H1 (cell line): ENCODE measurements around the gene TP53BP1. TPM values are rescaled to one million over a fixed set of nuclear protein-coding genes. Genes with fewer than 3 reads are reported as not detected.

Source experiments
- CTCF ChIA-PET: fragments of 300-600 bp; sonication (Branson Sonifier 250); formaldehyde crosslinking; loops from one replicate; lab custom pipeline; 2021; ENCODE audit not compliant: partially characterized antibody; lab: Charles Lee
- POLR2A ChIA-PET: fragments of 300-600 bp; sonication (Branson Sonifier 250); formaldehyde crosslinking; loops from one replicate; lab custom pipeline; 2021; ENCODE audit warnings: inconsistent platforms; ENCODE audit not compliant: partially characterized antibody; lab: Charles Lee
- DNase-seq, 2 experiments: peaks; one replicate each; pipeline versions ENCODE4 v3.0.0 to v3.0.0-alpha.2; 2010 to 2022; ENCODE audit warnings: low spot score in 2 of 2, low read depth in 1 of 2, mixed read lengths in 1 of 2
- FAIRE-seq: peaks from 2 replicates; lab custom pipeline; 2011; peaks lifted over from hg19 to GRCh38; lab: Jason Lieb, UNC
- H2AFZ ChIP-seq: 2 replicates; pipeline ENCODE4 v1.8.1; 2012; ENCODE audit warnings: low read length, inconsistent platforms
- H2AK5ac ChIP-seq: 2 replicates; pipeline ENCODE4 v1.6.1; 2013; ENCODE audit warnings: low read depth, low read length
- H2BK120ac ChIP-seq: replicated peaks from 2 replicates; pipeline ENCODE3; 2013; ENCODE audit warnings: low read depth, low read length, inconsistent platforms
- H2BK12ac ChIP-seq: 2 replicates; pipeline ENCODE4 v1.6.1; 2013; ENCODE audit warnings: low read depth, low read length
- H2BK15ac ChIP-seq: 2 replicates; pipeline ENCODE4 v1.6.1; 2013; ENCODE audit warnings: low read length
- H2BK20ac ChIP-seq: 2 replicates; pipeline ENCODE4 v1.6.1; 2013; ENCODE audit warnings: low read length
- H2BK5ac ChIP-seq: 2 replicates; pipeline ENCODE4 v1.6.1; 2013; ENCODE audit warnings: low read depth, low read length
- H3K14ac ChIP-seq: 2 replicates; pipeline ENCODE4 v1.6.1; 2013; ENCODE audit warnings: inconsistent platforms; ENCODE audit not compliant: insufficient read length
- H3K18ac ChIP-seq: 2 replicates; pipeline ENCODE4 v1.6.1; 2013; ENCODE audit warnings: low read length; ENCODE audit errors: extremely low read depth
- H3K23ac ChIP-seq: 2 replicates; pipeline ENCODE4 v1.6.1; 2013; ENCODE audit warnings: inconsistent platforms; ENCODE audit not compliant: insufficient read length
- H3K23me2 ChIP-seq: 2 replicates; pipeline ENCODE4 v1.6.1; 2013; ENCODE audit warnings: low read depth, low read length
- H3K27ac ChIP-seq: 2 replicates; pipeline ENCODE4 v1.6.1; 2011; ENCODE audit warnings: low read depth, low read length, inconsistent platforms
- H3K27me3 ChIP-seq, 4 experiments: replicated peaks in 1 of 4; 1 replicate in 1 of 4; 2 replicates in 3 of 4; pipeline versions ENCODE4 v1.6.1 to v1.8.1; 2011 to 2013; ENCODE audit warnings: low read length in 3 of 4, mild to moderate bottlenecking in 3 of 4, inconsistent platforms in 2 of 4, mixed read lengths in 2 of 4, moderate library complexity in 1 of 4; ENCODE audit not compliant: control insufficient read depth in 3 of 4, insufficient read depth in 3 of 4; ENCODE audit errors: extremely low read depth in 1 of 4
- H3K36me3 ChIP-seq, 4 experiments: 2 replicates each; pipeline versions ENCODE4 v1.6.1 to v1.8.1; 2011 to 2013; ENCODE audit warnings: mild to moderate bottlenecking in 4 of 4, low read length in 3 of 4, moderate library complexity in 2 of 4, control low read depth in 1 of 4, inconsistent platforms in 1 of 4; ENCODE audit not compliant: insufficient read depth in 4 of 4, control insufficient read depth in 2 of 4
- H3K4ac ChIP-seq: replicated peaks from 2 replicates; pipeline ENCODE3; 2013; ENCODE audit warnings: low read length, low read depth, mixed read lengths, inconsistent platforms; ENCODE audit not compliant: insufficient read length
- H3K4me1 ChIP-seq, 4 experiments: replicated peaks in 1 of 4; 1 replicate in 1 of 4; 2 replicates in 3 of 4; pipeline versions ENCODE4 v1.6.1 to v1.8.1; 2011 to 2013; ENCODE audit warnings: low read length in 3 of 4, inconsistent platforms in 2 of 4, mixed read lengths in 1 of 4; ENCODE audit not compliant: insufficient read depth in 4 of 4, control insufficient read depth in 3 of 4
- H3K4me2 ChIP-seq, 2 experiments: 2 replicates each; pipeline versions ENCODE4 v1.6.1 to v1.8.1; 2011 to 2013; ENCODE audit warnings: low read depth in 2 of 2, low read length in 2 of 2, control low read depth in 1 of 2, inconsistent platforms in 1 of 2, mild to moderate bottlenecking in 1 of 2; ENCODE audit not compliant: insufficient read depth in 1 of 2
- H3K4me3 ChIP-seq, 4 experiments: fragments of 200-600, 300-600 bp in 1 of 4; sonication (generic), shearing (Covaris generic), sonication (Bioruptor Twin) in 1 of 4; 2 replicates each; pipeline versions ENCODE4 v1.5.1 to v1.8.1; 2011 to 2016; ENCODE audit warnings: low read length in 4 of 4, low read depth in 3 of 4, control low read depth in 2 of 4, inconsistent platforms in 2 of 4, mild to moderate bottlenecking in 2 of 4, mixed read lengths in 1 of 4, moderate library complexity in 1 of 4; ENCODE audit not compliant: insufficient read depth in 2 of 4; ENCODE audit errors: extremely low read depth in 1 of 4
- H3K56ac ChIP-seq: replicated peaks from 2 replicates; pipeline ENCODE3; 2013; ENCODE audit warnings: low read depth, mild to moderate bottlenecking, mixed read lengths, low read length, inconsistent platforms; ENCODE audit not compliant: insufficient read length
- H3K79me1 ChIP-seq: 2 replicates; pipeline ENCODE4 v1.6.1; 2013; ENCODE audit warnings: low read depth, low read length, control low read depth
- H3K79me2 ChIP-seq, 2 experiments: 2 replicates each; pipeline versions ENCODE4 v1.6.1 to v1.8.1; 2012 to 2013; ENCODE audit warnings: low read length in 2 of 2, mild to moderate bottlenecking in 2 of 2, inconsistent platforms in 1 of 2; ENCODE audit not compliant: insufficient read depth in 2 of 2, control insufficient read depth in 1 of 2
- H3K9ac ChIP-seq, 4 experiments: replicated peaks in 1 of 4; 1 replicate in 1 of 4; 2 replicates in 3 of 4; pipeline versions ENCODE4 v1.6.1 to v1.8.1; 2011 to 2013; ENCODE audit warnings: low read depth in 3 of 4, low read length in 3 of 4, control low read depth in 2 of 4, mild to moderate bottlenecking in 2 of 4, moderate library complexity in 2 of 4, inconsistent platforms in 1 of 4; ENCODE audit errors: extremely low read depth in 1 of 4
- H3K9me3 ChIP-seq, 2 experiments: 2 replicates each; pipeline versions ENCODE4 v1.6.1 to v1.8.1; 2012 to 2013; ENCODE audit warnings: mild to moderate bottlenecking in 2 of 2, moderate library complexity in 2 of 2, control low read depth in 1 of 2, inconsistent platforms in 1 of 2, low read depth in 1 of 2, low read length in 1 of 2, mixed read lengths in 1 of 2; ENCODE audit not compliant: insufficient read depth in 2 of 2
- H4K20me1 ChIP-seq, 2 experiments: replicated peaks in 1 of 2; 2 replicates each; pipeline versions ENCODE3 to v1.8.1; 2011 to 2013; ENCODE audit warnings: inconsistent platforms in 2 of 2, low read length in 2 of 2, mild to moderate bottlenecking in 1 of 2; ENCODE audit not compliant: insufficient read depth in 2 of 2, control insufficient read depth in 1 of 2
- H4K5ac ChIP-seq: 2 replicates; pipeline ENCODE4 v1.6.1; 2013; ENCODE audit warnings: low read length, low read depth, mixed read lengths, inconsistent platforms; ENCODE audit not compliant: insufficient read length
- H4K8ac ChIP-seq: 2 replicates; pipeline ENCODE4 v1.8.0; 2013; ENCODE audit warnings: mild to moderate bottlenecking, moderate library complexity, low read length, inconsistent platforms; ENCODE audit not compliant: insufficient read depth; ENCODE audit errors: extremely low read depth
- H4K91ac ChIP-seq: replicated peaks from 2 replicates; pipeline ENCODE3; 2013; ENCODE audit warnings: low read length, mixed read lengths, inconsistent platforms; ENCODE audit not compliant: insufficient read length
- SIRT6 ChIP-seq: IDR thresholded peaks from one replicate; pipeline ENCODE4 v1.7.1; 2012; ENCODE audit warnings: low read length, inconsistent platforms
- WGBS, 2 experiments: shearing (Covaris generic) in 1 of 2; methylation state at CpG; one replicate each; pipeline versions ENCODE4 v1.1.6 to v1.1.7; 2013 to 2015; ENCODE audit warnings: low lambda C conversion rate in 2 of 2, mixed read lengths in 2 of 2, inconsistent platforms in 1 of 2, low coverage in 1 of 2, missing lambda C conversion rate in 1 of 2; ENCODE audit not compliant: insufficient replicate concordance in 2 of 2, insufficient coverage in 1 of 2, insufficient read length in 1 of 2; ENCODE audit errors: extremely low coverage in 1 of 2, missing lambda C conversion rate in 1 of 2; 5-methylcytosine and 5-hydroxymethylcytosine counted together
- polyA plus RNA-seq, 7 experiments: library from polyadenylated mRNA; depleted of rRNA in 3 of 7; stranded (reverse) in 5 of 7; unstranded in 2 of 7; fragments of >200 nt in 5 of 7; fragments of 200-250 nt in 2 of 7; gene quantifications; 1 replicate in 5 of 7; 2 replicates in 1 of 7; 4 replicates in 1 of 7; pipeline versions ENCODE4 v1.2.1 to v1.2.3, GENCODE V29; 2011 to 2013; ENCODE audit warnings: missing spikeins in 2 of 7, mixed read lengths in 2 of 7
- total RNA-seq: library from RNA; stranded (reverse); fragmentation: NEBNext Ultra II Directional; extraction: Animal tissue kit (Norgen Biotek cat#: 25700); gene quantifications from 2 replicates; pipeline ENCODE4 v1.2.1, GENCODE V29; 2021

TP53BP1 gene
- total and polyA plus RNA-seq, 2 of the 8 experiments (the other 6 are each of a cell fraction or from before 2014, with no cell fraction given), result 34.1 to 63.6 TPM

DNA sequence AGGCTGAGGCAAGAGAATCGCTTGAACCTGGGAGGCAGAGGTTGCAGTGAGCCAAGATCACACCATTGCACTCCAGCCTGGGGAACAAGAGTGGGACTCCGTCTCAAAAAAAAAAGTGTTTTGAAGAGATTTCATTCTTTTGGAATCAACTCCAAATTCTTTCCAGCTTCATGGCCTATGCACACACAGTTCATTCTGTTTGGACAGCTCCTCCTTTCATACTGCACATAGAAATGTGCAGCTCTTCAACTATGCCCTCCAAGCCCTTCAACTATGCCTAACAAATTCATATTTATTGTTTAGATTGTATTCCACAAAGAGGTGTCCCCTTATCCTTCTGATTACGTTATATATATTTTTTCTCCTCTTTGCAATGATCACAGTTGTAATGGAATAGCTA is 4.2 kb downstream of the TP53BP1 start:
- POLR2A ChIA-PET, result interaction anchor here (0.7 to 8.0 kb wide), 3 partner anchors 21 to 28 kb away, joined by 3 to 81 read pairs (median 3); no protein-coding TSS in a partner anchor
- 85% methylated on average over 3 of the region's 3 CpGs; no CpG with 5 or more reads in 1 of the 2 experiments for WGBS, 2 experiments
- Histone ChIP-seq H3K18ac (no peak overlapping the region), H3K4me2 (no peak overlapping the region), H4K8ac (no peak overlapping the region), H3K27me3 (no peaks in the 10 kb centered on the region), H3K27ac (no peak overlapping the region), H2BK120ac (no peak overlapping the region), H4K91ac (no peak overlapping the region), H3K4ac (no peak overlapping the region), H2BK15ac (no peak overlapping the region), H3K36me3 (peaks cover 10 to 63% (median 28%) of the 10 kb centered on the region in 4 experiments; a peak in 7 of 8 replicates), H2AFZ (no peak overlapping the region), H3K9me3 (no peaks in the 10 kb centered on the region), H3K4me1 (peaks cover 2 to 11% (median 3%) of the 10 kb centered on the region in 4 experiments; a peak in 4 of 7 replicates), H4K20me1 (peaks cover 0 to 2% of the 10 kb centered on the region in 2 experiments), H3K79me2 (peaks cover 0 to 52% of the 10 kb centered on the region in 2 experiments; a peak in 3 of 4 replicates), H2BK5ac (no peak overlapping the region), H2BK12ac (no peak overlapping the region), H3K23ac (no peak overlapping the region), H3K79me1 (no peaks in the 10 kb centered on the region), H4K5ac (no peak overlapping the region), H2AK5ac (no peak overlapping the region), H3K56ac (no peak overlapping the region), H3K14ac (no peak overlapping the region), H3K23me2 (peaks cover 14% of the 10 kb centered on the region; the same call in 1 of the 2 replicates), H2BK20ac (no peak overlapping the region), H3K4me3 (no peak overlapping the region), H3K9ac (no peak overlapping the region)
- DNase-seq, result no peak
- no peak for TF ChIP-seq SIRT6
- no peak for FAIRE-seq
- CTCF ChIA-PET, result interaction anchor here (0.6 to 8.7 kb wide), 5 partner anchors 12 to 277 kb away, joined by 3 to 121 read pairs (median 3); partner anchors contain the start of gene MAP1A
